22Rv1 (cell line): Measurements from ENCODE around the gene KRTAP10-4.

Experiments used
- H3K27ac ChIP-seq: fragments of 450-650 bp; 2 replicates; pipeline ENCODE4 v1.5.1; 2017
- ZFX ChIP-seq: fragments of 450-650 bp; IDR thresholded peaks from 2 replicates; pipeline ENCODE4 v1.6.1; 2017; ENCODE audit warnings: antibody characterized with exemption, borderline replicate concordance
- TF ChIP-seq, protein P1 (sequence below): fragments of 450-650 bp; IDR thresholded peaks from 2 replicates; pipeline ENCODE4 v1.5.1; 2017; ENCODE audit warnings: mild to moderate bottlenecking

The KRTAP10-4 gene

DNA sequence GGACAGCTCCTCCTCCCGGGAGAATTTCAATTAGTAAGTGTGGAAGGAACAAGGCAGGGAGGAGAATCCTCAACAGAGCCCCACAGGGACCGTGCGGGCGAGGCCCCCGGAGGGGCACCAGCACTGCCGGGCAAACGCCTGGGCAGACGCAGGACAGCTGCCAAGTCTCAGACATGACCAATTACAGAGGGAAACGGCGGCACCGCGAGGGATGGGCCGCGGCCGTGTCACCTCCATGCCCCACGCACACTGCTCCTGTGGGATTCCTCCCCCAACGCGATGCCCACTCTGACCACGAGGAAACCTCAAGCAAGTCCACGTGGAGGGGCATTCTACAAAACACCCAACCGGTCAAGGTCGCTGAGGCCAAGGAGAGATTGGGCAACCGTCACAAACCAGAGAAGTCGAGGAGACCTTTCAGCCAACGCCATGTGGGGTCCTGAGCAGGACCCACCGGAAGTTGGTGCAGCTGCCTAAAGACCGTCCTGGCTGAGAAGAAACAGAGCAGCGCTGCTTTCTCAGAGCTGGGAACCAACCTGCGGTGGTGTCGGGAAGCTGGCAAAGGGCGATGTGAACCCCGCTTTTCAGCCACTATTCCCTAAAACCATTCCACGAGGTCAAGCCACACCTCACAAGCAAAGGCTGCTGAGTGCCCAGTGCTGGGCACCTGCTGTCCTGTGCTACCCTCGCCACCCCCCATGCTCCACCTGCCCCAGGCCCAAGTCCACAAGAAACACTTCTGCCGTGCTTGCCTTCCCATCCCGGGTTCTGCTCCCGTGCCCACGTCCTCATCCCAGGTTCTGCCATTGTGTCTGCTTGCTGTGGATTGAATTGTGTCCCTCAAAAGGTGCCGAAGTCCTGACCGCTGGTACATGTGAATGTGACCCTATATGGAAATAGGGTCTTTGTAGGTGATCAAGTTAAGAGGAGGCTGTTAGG is 1.4 kb upstream of the KRTAP10-4 start:
- TF ChIP-seq ZFX: no peak
- TF ChIP-seq, protein P1, sequence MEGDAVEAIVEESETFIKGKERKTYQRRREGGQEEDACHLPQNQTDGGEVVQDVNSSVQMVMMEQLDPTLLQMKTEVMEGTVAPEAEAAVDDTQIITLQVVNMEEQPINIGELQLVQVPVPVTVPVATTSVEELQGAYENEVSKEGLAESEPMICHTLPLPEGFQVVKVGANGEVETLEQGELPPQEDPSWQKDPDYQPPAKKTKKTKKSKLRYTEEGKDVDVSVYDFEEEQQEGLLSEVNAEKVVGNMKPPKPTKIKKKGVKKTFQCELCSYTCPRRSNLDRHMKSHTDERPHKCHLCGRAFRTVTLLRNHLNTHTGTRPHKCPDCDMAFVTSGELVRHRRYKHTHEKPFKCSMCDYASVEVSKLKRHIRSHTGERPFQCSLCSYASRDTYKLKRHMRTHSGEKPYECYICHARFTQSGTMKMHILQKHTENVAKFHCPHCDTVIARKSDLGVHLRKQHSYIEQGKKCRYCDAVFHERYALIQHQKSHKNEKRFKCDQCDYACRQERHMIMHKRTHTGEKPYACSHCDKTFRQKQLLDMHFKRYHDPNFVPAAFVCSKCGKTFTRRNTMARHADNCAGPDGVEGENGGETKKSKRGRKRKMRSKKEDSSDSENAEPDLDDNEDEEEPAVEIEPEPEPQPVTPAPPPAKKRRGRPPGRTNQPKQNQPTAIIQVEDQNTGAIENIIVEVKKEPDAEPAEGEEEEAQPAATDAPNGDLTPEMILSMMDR: no peak
- H3K27ac ChIP-seq: no peak overlapping the region

DNA sequence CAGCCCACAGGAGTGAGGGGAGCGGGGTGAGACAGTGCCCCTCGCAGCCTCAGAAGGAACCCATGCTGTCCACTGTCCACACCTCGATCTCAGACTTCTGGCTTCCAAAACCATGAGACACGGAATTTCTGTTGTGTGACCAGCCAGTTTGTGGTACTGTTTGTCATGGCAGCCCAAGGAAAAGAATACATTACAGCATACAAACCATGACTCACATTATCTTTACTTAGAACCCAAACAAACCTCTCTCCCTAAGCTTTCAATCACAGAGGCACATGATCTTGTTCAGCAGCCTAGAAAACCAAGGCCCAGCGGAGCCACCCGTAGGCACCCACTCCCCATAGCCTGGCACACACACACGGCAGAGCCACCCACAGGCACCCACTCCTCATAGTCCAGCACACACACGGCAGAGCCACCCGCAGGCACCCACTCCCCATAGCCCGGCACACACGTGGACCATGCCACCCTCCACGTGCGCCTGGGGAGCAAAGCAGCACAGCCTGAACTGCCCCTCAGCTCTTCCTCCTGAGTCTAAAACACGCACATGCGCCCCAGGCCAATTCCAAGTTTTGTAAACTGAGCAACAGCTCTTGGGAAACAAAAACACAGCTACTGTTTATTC is 458 bp upstream of the KRTAP10-4 start:
- TF ChIP-seq, protein P1: no peak
- no peak for TF ChIP-seq ZFX

DNA sequence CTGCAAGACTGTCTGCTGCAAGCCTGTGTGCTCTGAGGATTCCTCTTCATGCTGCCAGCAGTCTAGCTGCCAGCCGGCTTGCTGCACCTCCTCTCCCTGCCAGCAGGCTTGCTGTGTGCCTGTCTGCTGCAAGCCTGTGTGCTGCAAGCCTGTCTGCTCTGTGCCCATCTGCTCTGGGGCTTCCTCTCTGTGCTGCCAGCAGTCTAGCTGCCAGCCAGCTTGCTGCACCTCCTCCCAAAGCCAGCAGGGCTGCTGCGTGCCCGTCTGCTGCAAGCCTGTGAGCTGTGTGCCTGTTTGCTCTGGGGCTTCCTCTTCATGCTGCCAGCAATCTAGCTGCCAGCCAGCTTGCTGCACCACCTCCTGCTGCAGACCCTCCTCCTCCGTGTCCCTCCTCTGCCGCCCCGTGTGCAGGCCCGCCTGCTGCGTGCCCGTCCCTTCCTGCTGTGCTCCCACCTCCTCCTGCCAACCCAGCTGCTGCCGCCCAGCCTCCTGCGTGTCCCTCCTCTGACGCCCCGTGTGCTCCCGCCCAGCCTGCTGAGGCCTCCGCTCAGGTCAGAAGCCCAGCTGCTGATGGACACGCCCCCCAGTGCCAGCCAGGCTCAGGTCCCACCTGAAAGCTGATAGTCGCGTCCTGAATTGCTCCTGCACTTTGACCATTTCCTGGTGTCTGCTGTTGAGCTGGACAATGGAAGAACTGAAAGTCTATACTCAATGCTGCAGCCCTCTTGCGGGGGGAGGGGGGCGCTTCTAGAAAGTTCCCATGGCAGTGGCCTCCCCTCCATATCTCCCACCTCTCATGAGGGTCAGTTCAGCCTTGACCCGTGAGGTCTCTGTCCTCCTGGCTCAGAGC is 1.2 kb downstream of the KRTAP10-4 start:
- no peak overlapping the region for H3K27ac ChIP-seq
- TF ChIP-seq, protein P1: 0 out of 2 replicates have a peak, but pooled peaks have one; percentile 12
- no peak for TF ChIP-seq ZFX

More for the DNA sequence above, 458 bp upstream of the KRTAP10-4 start:
- no peak overlapping the region for H3K27ac ChIP-seq

- no peak for TF ChIP-seq ZFX
- TF ChIP-seq, protein P1: no peak
- H3K27ac ChIP-seq: no peak overlapping the region
These were observed 1.9 kb downstream of the KRTAP10-4 start for GRCh38 chr21:44575307-44576024.

DNA sequence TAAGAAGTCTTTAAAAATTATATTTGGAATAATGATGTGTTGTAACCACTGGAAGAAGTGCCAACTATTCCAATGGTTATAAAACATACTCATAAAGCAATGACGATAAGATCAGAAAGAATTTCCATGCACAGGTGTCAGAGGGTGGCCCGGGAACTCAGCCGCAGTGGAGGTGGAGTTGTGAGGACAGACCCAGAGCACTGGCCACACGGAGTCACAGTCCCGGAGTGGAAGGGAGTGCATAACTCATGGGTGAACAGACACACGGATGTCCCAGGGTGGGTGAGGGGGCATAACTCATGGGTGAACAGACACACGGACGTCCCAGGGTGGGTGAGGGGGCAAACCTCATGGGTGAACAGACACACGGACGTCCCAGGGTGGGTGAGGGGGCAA is 2.5 kb downstream of the KRTAP10-4 start:
- H3K27ac ChIP-seq: no peak overlapping the region

More for the DNA sequence above, 2.5 kb downstream of the KRTAP10-4 start:
- TF ChIP-seq, protein P1: no peak
- no peak for TF ChIP-seq ZFX
